GM12878 (cell line): Measurements from ENCODE around the gene GTPBP1. TPM values are rescaled to one million over a fixed set of nuclear protein-coding genes. Genes with fewer than 3 reads are reported as not detected.

Experiments
- ATAC-seq: fragments of 200-7000 bp; cut with Tn5 transposase; 3 replicates; pipeline ENCODE4 v1.9.1; 2020; ENCODE audit warnings: mild to moderate bottlenecking, moderate library complexity
- BruUV-seq: library from RNA; stranded (reverse); fragments of 400-500 nt; replicated peaks from 2 replicates; lab custom pipeline; 2021; lab: Mats Ljungman, UMichigan
- CTCF ChIA-PET: fragments of 300-600 bp; sonication (Branson Sonifier 250); formaldehyde crosslinking; extraction: SDS; loops from one replicate; lab custom pipeline; 2021; ENCODE audit warnings: inconsistent platforms; lab: Yijun Ruan, JAX
- POLR2A ChIA-PET: fragments of 350-600 bp; formaldehyde crosslinking; extraction: SDS; loops from one replicate; lab custom pipeline; 2021; ENCODE audit warnings: inconsistent platforms; lab: Charles Lee
- RAD21 ChIA-PET: fragments of 300-600 bp; sonication (Branson Sonifier 250); formaldehyde crosslinking; loops from one replicate; lab custom pipeline; 2023; ENCODE audit warnings: antibody characterized with exemption; ENCODE audit not compliant: unreplicated experiment; lab: Charles Lee
- SMC1A ChIA-PET: fragments of 300-600 bp; sonication (Branson Sonifier 250); formaldehyde crosslinking; loops from one replicate; lab custom pipeline; 2023; ENCODE audit not compliant: unreplicated experiment, uncharacterized antibody; lab: Charles Lee
- DNase-seq: peaks from one replicate; pipeline ENCODE4 v3.0.0-alpha.2; 2011; ENCODE audit warnings: low read depth, low spot score
- FAIRE-seq: peaks from 3 replicates; lab custom pipeline; 2011; peaks lifted over from hg19 to GRCh38; lab: Jason Lieb, UNC
- H2AFZ ChIP-seq: 2 replicates; pipeline ENCODE4 v1.6.0; 2011; ENCODE audit warnings: low read depth, low read length, control low read depth; ENCODE audit not compliant: control insufficient read depth
- H3K27ac ChIP-seq: 2 replicates; pipeline ENCODE4 v1.5.1; 2011; ENCODE audit warnings: control low read depth; ENCODE audit not compliant: control insufficient read depth, insufficient read depth
- H3K27me3 ChIP-seq, 2 experiments: replicated peaks in 1 of 2; 2 replicates each; pipeline versions ENCODE4 v1.6.0 to v1.6.1; 2011; ENCODE audit warnings: low read length in 1 of 2; ENCODE audit not compliant: control insufficient read depth in 2 of 2, insufficient read depth in 2 of 2
- H3K36me3 ChIP-seq, 2 experiments: 2 replicates each; pipeline ENCODE4 v1.5.1; 2011; ENCODE audit warnings: low read length in 1 of 2; ENCODE audit not compliant: control insufficient read depth in 2 of 2, insufficient read depth in 2 of 2
- H3K4me1 ChIP-seq: 2 replicates; pipeline ENCODE4 v1.6.1; 2011; ENCODE audit warnings: mild to moderate bottlenecking, low read length, moderate library complexity, mixed read lengths; ENCODE audit not compliant: control insufficient read depth, insufficient read depth
- H3K4me2 ChIP-seq: 2 replicates; pipeline ENCODE4 v1.6.0; 2011; ENCODE audit warnings: control low read depth; ENCODE audit not compliant: control insufficient read depth, insufficient read depth
- H3K4me3 ChIP-seq: fragments of 200-600 bp; sonication (generic); 2 replicates; pipeline ENCODE4 v1.5.1; 2016
- H3K79me2 ChIP-seq: 2 replicates; pipeline ENCODE4 v1.6.0; 2011; ENCODE audit warnings: low read length; ENCODE audit not compliant: control insufficient read depth, insufficient read depth
- H3K9ac ChIP-seq: 2 replicates; pipeline ENCODE4 v1.8.0; 2011; ENCODE audit warnings: low read length, control low read depth, mixed read lengths; ENCODE audit not compliant: control insufficient read depth, insufficient read depth
- H3K9me3 ChIP-seq: replicated peaks from 3 replicates; pipeline ENCODE4 v1.5.1; 2011; ENCODE audit warnings: mild to moderate bottlenecking, low read length; ENCODE audit not compliant: control insufficient read depth, insufficient read depth
- H4K20me1 ChIP-seq: 2 replicates; pipeline ENCODE4 v1.6.0; 2011; ENCODE audit not compliant: control insufficient read depth, insufficient read depth
- ATF7 ChIP-seq: fragments of 450-650 bp; IDR thresholded peaks from 2 replicates; pipeline ENCODE4 v1.6.1; 2016; ENCODE audit warnings: low read depth, mild to moderate bottlenecking
- CHD2 ChIP-seq: IDR thresholded peaks from 2 replicates; pipeline ENCODE4 v1.6.1; 2011; ENCODE audit warnings: low read depth, low read length, improper control_type of control experiment, borderline replicate concordance
- EGR1 ChIP-seq, 2 experiments: IDR thresholded peaks; 1 replicate in 1 of 2; 2 replicates in 1 of 2; pipeline ENCODE4 v1.6.1; 2011 to 2012; ENCODE audit warnings: low read depth in 2 of 2, low read length in 2 of 2, borderline replicate concordance in 1 of 2, mild to moderate bottlenecking in 1 of 2, moderate library complexity in 1 of 2
- MEF2B ChIP-seq: fragments of 450-650 bp; IDR thresholded peaks from 2 replicates; pipeline ENCODE4 v1.6.1; 2018; ENCODE audit warnings: mild to moderate bottlenecking, moderate library complexity; ENCODE audit not compliant: partially characterized antibody, poor library complexity, severe bottlenecking
- NR2F1 ChIP-seq: fragments of 450-650 bp; conservative IDR thresholded peaks from 2 replicates; pipeline ENCODE4 v1.6.1; 2017; ENCODE audit warnings: mild to moderate bottlenecking
- PAX5 ChIP-seq: IDR thresholded peaks from 2 replicates; pipeline ENCODE4 v1.6.1; 2011; ENCODE audit warnings: low read depth, low read length, borderline replicate concordance
- POLR2A ChIP-seq: IDR thresholded peaks from 2 replicates; pipeline ENCODE4 v1.6.1; 2011; ENCODE audit warnings: low read depth, mild to moderate bottlenecking, low read length
- SRF ChIP-seq, 2 experiments: IDR thresholded peaks; 2 replicates each; pipeline ENCODE4 v1.6.1; 2011; ENCODE audit warnings: low read depth in 2 of 2, low read length in 2 of 2, mild to moderate bottlenecking in 1 of 2, moderate library complexity in 1 of 2
- YY1 ChIP-seq: IDR thresholded peaks from 2 replicates; pipeline ENCODE4 v1.6.1; 2011; ENCODE audit warnings: low read depth, mild to moderate bottlenecking, low read length
- ZZZ3 ChIP-seq: IDR thresholded peaks from 2 replicates; pipeline ENCODE4 v1.6.1; 2011; ENCODE audit warnings: low read depth; ENCODE audit not compliant: control insufficient read depth, insufficient read length
- WGBS: methylation state at CpG from one replicate; pipeline ENCODE4 v1.1.6; 2016; ENCODE audit warnings: low lambda C conversion rate; ENCODE audit not compliant: insufficient replicate concordance, insufficient coverage; ENCODE audit errors: missing lambda C conversion rate; 5-methylcytosine and 5-hydroxymethylcytosine counted together
- in situ Hi-C: fragments of 300-500 bp; cut with MboI; formaldehyde crosslinking; loops from 9 replicates; pipeline ENCODE4 v1.14.3; 2018; ENCODE audit warnings: mixed read lengths
- intact Hi-C: fragments of 100-400 bp; cut with micrococcal nuclease; formaldehyde crosslinking; loops from one replicate; pipeline ENCODE4 v1.14.2; 2022; ENCODE audit not compliant: unreplicated experiment
- polyA plus RNA-seq, 11 experiments: library from polyadenylated mRNA; depleted of rRNA in 4 of 11; unstranded in 6 of 11; stranded (reverse) in 5 of 11; fragments of >200 nt; fragmentation: Nextera tagmentation in 4 of 11; fragmentation: Illumina TruSeq in 1 of 11; extraction: Ambion mirVana in 4 of 11; extraction: Trizol in 1 of 11; gene quantifications; 1 replicate in 1 of 11; 2 replicates in 10 of 11; pipeline versions ENCODE4 v1.2.1 to v1.2.3, GENCODE V29; 2011 to 2016; ENCODE audit warnings: inconsistent platforms in 2 of 11, missing spikeins in 2 of 11, low read depth in 1 of 11
- total RNA-seq, 4 experiments: library from RNA; depleted of rRNA in 3 of 4; stranded (reverse); fragments of >200 nt in 3 of 4; fragmentation: Illumina TruSeq in 1 of 4; extraction: Trizol in 1 of 4; gene quantifications; 2 replicates each; pipeline versions ENCODE4 v1.2.1 to v1.2.3, GENCODE V29; 2013 to 2021
- TF ChIP-seq, protein P1 (sequence below): fragments of 450-650 bp; IDR thresholded peaks from 2 replicates; pipeline ENCODE4 v1.6.1; 2016; ENCODE audit warnings: mild to moderate bottlenecking
- TF ChIP-seq, protein P2 (sequence below): IDR thresholded peaks from 2 replicates; pipeline ENCODE4 v1.6.1; 2011; ENCODE audit warnings: mild to moderate bottlenecking, low read depth, low read length, moderate library complexity; ENCODE audit not compliant: insufficient replicate concordance
- TF ChIP-seq, protein P3 (sequence below): fragments of 450-650 bp; IDR thresholded peaks from 2 replicates; pipeline ENCODE4 v1.6.1; 2014; ENCODE audit warnings: mild to moderate bottlenecking
- TF ChIP-seq, protein P4 (sequence below): fragments of 450-650 bp; conservative IDR thresholded peaks from 2 replicates; pipeline ENCODE4 v1.6.1; 2017; ENCODE audit warnings: mild to moderate bottlenecking, moderate library complexity

Gene GTPBP1
- total and polyA plus RNA-seq, 10 of the 15 experiments (the other 5 are each of a cell fraction or from before 2014, with no cell fraction given): 0.89 to 63.1 (median 34.2) TPM

DNA sequence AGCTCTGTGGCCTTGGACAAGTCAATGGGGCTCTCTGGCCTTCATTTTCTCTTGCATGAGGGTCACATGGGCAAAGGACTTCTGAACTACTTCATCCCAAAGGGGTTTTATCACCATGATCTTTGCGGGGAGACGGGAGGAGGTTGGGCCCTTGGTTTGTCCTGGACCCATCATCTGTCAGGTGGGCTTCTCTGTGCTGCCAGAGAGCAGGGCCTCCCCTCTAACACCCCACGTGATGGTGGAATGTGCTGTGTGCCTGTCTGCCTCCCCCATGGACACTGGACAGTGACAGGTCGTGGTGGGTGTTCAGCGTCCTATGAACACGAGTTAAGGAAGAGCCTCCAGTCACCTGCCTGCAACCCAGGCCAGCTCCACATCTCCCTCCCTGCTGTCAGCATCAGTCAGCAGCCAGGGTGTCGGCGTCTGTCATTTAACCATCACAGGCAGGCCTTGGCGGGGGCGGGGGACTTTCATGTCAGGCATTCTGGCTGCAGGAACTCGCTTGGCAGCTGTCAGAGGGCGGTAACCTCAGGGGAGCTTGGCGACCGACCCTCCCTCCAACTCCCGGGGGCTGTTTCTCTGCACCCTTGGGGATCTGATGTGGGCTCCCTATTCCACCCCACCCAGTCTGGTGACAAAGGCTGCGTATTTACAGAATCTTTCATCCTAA is 52.7 kb downstream of the GTPBP1 start:
- Histone ChIP-seq H3K4me1 (peaks cover 27% of the 10 kb centered on the region), H2AFZ (no peak overlapping the region), H3K9me3 (no peaks in the 10 kb centered on the region), H3K4me2 (peak overlapping the region; percentile 68), H3K27ac (no peak overlapping the region), H4K20me1 (no peaks in the 10 kb centered on the region), H3K9ac (no peak overlapping the region), H3K27me3 (no peaks in the 10 kb centered on the region), H3K36me3 (no peaks in the 10 kb centered on the region), H3K4me3 (no peak overlapping the region), H3K79me2 (peaks cover 34% of the 10 kb centered on the region)
- BruUV-seq: no TSS peak
- ChIA-PET CTCF (interaction anchor here (1.0 to 7.5 kb wide), 3 partner anchors 8 to 34 kb away, joined by 4 to 42 read pairs (median 4); no protein-coding TSS in a partner anchor), SMC1A (interaction anchor here (1.2 to 2.0 kb wide), 2 partner anchors 11 to 59 kb away, joined by 3 to 5 read pairs; no protein-coding TSS in a partner anchor), POLR2A (interaction anchor here (0.6 to 3.3 kb wide), 7 partner anchors 9 to 743 kb away, joined by 3 to 15 read pairs (median 3); partner anchors contain the start of gene GTPBP1), RAD21 (interaction anchor here (0.9 to 1.4 kb wide), 2 partner anchors 8 to 51 kb away, joined by 3 read pairs; no protein-coding TSS in a partner anchor)
- TF ChIP-seq, protein P1, sequence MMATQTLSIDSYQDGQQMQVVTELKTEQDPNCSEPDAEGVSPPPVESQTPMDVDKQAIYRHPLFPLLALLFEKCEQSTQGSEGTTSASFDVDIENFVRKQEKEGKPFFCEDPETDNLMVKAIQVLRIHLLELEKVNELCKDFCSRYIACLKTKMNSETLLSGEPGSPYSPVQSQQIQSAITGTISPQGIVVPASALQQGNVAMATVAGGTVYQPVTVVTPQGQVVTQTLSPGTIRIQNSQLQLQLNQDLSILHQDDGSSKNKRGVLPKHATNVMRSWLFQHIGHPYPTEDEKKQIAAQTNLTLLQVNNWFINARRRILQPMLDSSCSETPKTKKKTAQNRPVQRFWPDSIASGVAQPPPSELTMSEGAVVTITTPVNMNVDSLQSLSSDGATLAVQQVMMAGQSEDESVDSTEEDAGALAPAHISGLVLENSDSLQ: peak; percentile 74
- TF ChIP-seq CHD2: no peak
- TF ChIP-seq MEF2B: peak; percentile 12
- no peak for TF ChIP-seq ZZZ3
- TF ChIP-seq NR2F1: no peak
- TF ChIP-seq SRF (IDR thresholded peaks at IDR 0.05; ENCODE audit: low read depth in 2 of 2, low read length in 2 of 2): no peak
- TF ChIP-seq POLR2A: 0 out of 2 replicates have a peak, but pooled peaks have one; percentile 22
- TF ChIP-seq ATF7: 0 out of 2 replicates have a peak, but pooled peaks have one; percentile 35
- TF ChIP-seq, protein P2, sequence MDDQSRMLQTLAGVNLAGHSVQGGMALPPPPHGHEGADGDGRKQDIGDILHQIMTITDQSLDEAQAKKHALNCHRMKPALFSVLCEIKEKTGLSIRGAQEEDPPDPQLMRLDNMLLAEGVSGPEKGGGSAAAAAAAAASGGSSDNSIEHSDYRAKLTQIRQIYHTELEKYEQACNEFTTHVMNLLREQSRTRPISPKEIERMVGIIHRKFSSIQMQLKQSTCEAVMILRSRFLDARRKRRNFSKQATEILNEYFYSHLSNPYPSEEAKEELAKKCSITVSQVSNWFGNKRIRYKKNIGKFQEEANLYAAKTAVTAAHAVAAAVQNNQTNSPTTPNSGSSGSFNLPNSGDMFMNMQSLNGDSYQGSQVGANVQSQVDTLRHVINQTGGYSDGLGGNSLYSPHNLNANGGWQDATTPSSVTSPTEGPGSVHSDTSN: peak; percentile 52
- TF ChIP-seq, protein P3, sequence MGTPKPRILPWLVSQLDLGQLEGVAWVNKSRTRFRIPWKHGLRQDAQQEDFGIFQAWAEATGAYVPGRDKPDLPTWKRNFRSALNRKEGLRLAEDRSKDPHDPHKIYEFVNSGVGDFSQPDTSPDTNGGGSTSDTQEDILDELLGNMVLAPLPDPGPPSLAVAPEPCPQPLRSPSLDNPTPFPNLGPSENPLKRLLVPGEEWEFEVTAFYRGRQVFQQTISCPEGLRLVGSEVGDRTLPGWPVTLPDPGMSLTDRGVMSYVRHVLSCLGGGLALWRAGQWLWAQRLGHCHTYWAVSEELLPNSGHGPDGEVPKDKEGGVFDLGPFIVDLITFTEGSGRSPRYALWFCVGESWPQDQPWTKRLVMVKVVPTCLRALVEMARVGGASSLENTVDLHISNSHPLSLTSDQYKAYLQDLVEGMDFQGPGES: no peak
- TF ChIP-seq EGR1 (IDR thresholded peaks at IDR 0.05; ENCODE audit: borderline replicate concordance in 1 of 2, low read depth in 2 of 2, low read length in 2 of 2): peak in 1 of 2 experiments; percentile 95; a peak in 2 of 3 replicates
- no peak for TF ChIP-seq PAX5
- TF ChIP-seq YY1: 0 out of 2 replicates have a peak, but pooled peaks have one; percentile 5
- TF ChIP-seq, protein P4, sequence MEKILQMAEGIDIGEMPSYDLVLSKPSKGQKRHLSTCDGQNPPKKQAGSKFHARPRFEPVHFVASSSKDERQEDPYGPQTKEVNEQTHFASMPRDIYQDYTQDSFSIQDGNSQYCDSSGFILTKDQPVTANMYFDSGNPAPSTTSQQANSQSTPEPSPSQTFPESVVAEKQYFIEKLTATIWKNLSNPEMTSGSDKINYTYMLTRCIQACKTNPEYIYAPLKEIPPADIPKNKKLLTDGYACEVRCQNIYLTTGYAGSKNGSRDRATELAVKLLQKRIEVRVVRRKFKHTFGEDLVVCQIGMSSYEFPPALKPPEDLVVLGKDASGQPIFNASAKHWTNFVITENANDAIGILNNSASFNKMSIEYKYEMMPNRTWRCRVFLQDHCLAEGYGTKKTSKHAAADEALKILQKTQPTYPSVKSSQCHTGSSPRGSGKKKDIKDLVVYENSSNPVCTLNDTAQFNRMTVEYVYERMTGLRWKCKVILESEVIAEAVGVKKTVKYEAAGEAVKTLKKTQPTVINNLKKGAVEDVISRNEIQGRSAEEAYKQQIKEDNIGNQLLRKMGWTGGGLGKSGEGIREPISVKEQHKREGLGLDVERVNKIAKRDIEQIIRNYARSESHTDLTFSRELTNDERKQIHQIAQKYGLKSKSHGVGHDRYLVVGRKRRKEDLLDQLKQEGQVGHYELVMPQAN: no peak
- in situ Hi-C loops (no loop called here), intact Hi-C loops (loop anchor here (10.0 kb wide), 1 partner anchor 914 kb away; the partner anchor contains the start of genes ANKRD54 and EIF3L)
- 36% methylated on average over 16 of the region's 16 CpGs for WGBS
- FAIRE-seq: no peak
- ATAC-seq: no peak
- DNase-seq: no peak
